ENCODE data around the gene CRYL1.

GRCh38 chr13:20415306-20415679 is 110.4 kb downstream of the CRYL1 start:
- TF ChIP-seq, protein P1, sequence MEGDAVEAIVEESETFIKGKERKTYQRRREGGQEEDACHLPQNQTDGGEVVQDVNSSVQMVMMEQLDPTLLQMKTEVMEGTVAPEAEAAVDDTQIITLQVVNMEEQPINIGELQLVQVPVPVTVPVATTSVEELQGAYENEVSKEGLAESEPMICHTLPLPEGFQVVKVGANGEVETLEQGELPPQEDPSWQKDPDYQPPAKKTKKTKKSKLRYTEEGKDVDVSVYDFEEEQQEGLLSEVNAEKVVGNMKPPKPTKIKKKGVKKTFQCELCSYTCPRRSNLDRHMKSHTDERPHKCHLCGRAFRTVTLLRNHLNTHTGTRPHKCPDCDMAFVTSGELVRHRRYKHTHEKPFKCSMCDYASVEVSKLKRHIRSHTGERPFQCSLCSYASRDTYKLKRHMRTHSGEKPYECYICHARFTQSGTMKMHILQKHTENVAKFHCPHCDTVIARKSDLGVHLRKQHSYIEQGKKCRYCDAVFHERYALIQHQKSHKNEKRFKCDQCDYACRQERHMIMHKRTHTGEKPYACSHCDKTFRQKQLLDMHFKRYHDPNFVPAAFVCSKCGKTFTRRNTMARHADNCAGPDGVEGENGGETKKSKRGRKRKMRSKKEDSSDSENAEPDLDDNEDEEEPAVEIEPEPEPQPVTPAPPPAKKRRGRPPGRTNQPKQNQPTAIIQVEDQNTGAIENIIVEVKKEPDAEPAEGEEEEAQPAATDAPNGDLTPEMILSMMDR (IDR thresholded peaks at IDR 0.05): no peak
- no peak for TF ChIP-seq POLR2A (IDR thresholded peaks at IDR 0.05)
